GM12892 (cell line): ENCODE results near the gene SOST.

Source experiments
- POLR2A ChIP-seq: IDR thresholded peaks from 2 replicates; pipeline ENCODE4 v1.6.1; 2011; ENCODE audit warnings: low read depth, low read length, control low read depth
- POLR2AphosphoS5 ChIP-seq: IDR thresholded peaks from 2 replicates; pipeline ENCODE4 v1.6.1; 2011; ENCODE audit warnings: low read depth, low read length, control low read depth
- TAF1 ChIP-seq: IDR thresholded peaks from 2 replicates; pipeline ENCODE4 v1.6.1; 2011; ENCODE audit warnings: low read depth, mild to moderate bottlenecking, control low read depth, low read length, borderline replicate concordance

- no peak for TF ChIP-seq POLR2AphosphoS5
- no peak for TF ChIP-seq POLR2A
- no peak for TF ChIP-seq TAF1
Observed at GRCh38 chr17:43767713-43768059, 9.1 kb upstream of the SOST start.
